Smooth muscle cell (in vitro differentiated cells): ENCODE data around the gene POLR1G. TPM values are rescaled to one million over a fixed set of nuclear protein-coding genes. Genes with fewer than 3 reads are reported as not detected.

Experiments
- DNase-seq: peaks from one replicate; lab custom pipeline; 2025; ENCODE audit not compliant: unreplicated experiment; lab: John Stamatoyannopoulos, UW
- H2AFZ ChIP-seq: fragments of 200-600 bp; sonication (generic); 2 replicates; pipeline ENCODE4 v1.6.0; 2016; ENCODE audit warnings: antibody characterized with exemption, low read depth, mild to moderate bottlenecking
- H3F3A ChIP-seq: fragments of 200-600 bp; sonication (generic); 2 replicates; pipeline ENCODE4 v1.6.0; 2017; ENCODE audit warnings: antibody characterized with exemption, low read depth
- H3K27ac ChIP-seq: fragments of 200-600 bp; sonication (generic); 2 replicates; pipeline ENCODE4 v1.5.1; 2016; ENCODE audit warnings: low read depth, mild to moderate bottlenecking
- H3K27me3 ChIP-seq: fragments of 200-600 bp; sonication (generic); 2 replicates; pipeline ENCODE4 v1.6.1; 2016; ENCODE audit warnings: low read depth, mild to moderate bottlenecking
- H3K36me3 ChIP-seq: fragments of 200-600 bp; sonication (generic); 2 replicates; pipeline ENCODE4 v1.5.1; 2016; ENCODE audit warnings: low read depth
- H3K4me1 ChIP-seq: fragments of 200-600 bp; sonication (generic); 2 replicates; pipeline ENCODE4 v1.5.1; 2016; ENCODE audit warnings: low read depth
- H3K4me2 ChIP-seq: fragments of 200-600 bp; sonication (generic); 2 replicates; pipeline ENCODE4 v1.6.0; 2016; ENCODE audit warnings: mild to moderate bottlenecking
- H3K4me3 ChIP-seq: fragments of 200-600 bp; sonication (generic); 2 replicates; pipeline ENCODE4 v1.5.1; 2016; ENCODE audit warnings: mild to moderate bottlenecking
- H3K79me2 ChIP-seq: fragments of 200-600 bp; sonication (generic); 2 replicates; pipeline ENCODE4 v1.6.0; 2016; ENCODE audit warnings: low read depth, mild to moderate bottlenecking
- H3K9ac ChIP-seq: fragments of 200-600 bp; sonication (generic); 2 replicates; pipeline ENCODE4 v1.6.0; 2016; ENCODE audit warnings: low read depth
- H3K9me3 ChIP-seq: fragments of 200-600 bp; sonication (generic); replicated peaks from 2 replicates; pipeline ENCODE4 v1.5.1; 2016; ENCODE audit warnings: low read depth
- H4K20me1 ChIP-seq: fragments of 200-600 bp; sonication (generic); 2 replicates; pipeline ENCODE4 v1.6.0; 2016; ENCODE audit warnings: low read depth
- CTCF ChIP-seq: fragments of 200-600 bp; sonication (generic); IDR thresholded peaks from 2 replicates; pipeline ENCODE4 v1.5.1; 2017; ENCODE audit warnings: borderline replicate concordance, mild to moderate bottlenecking, antibody characterized with exemption; ENCODE audit not compliant: insufficient read depth, poor library complexity, severe bottlenecking
- WGBS: methylation state at CpG from one replicate; pipeline ENCODE4 v1.1.7; 2016; ENCODE audit warnings: low lambda C conversion rate; 5-methylcytosine and 5-hydroxymethylcytosine counted together
- polyA plus RNA-seq: library from polyadenylated mRNA; unstranded; fragments of >200 nt; fragmentation: Nextera tagmentation; extraction: Ambion mirVana; gene quantifications from 2 replicates; pipeline ENCODE4 v1.2.1, GENCODE V29; 2016
- total RNA-seq: library from RNA; depleted of rRNA; stranded (reverse); fragments of >200 nt; gene quantifications from 2 replicates; pipeline ENCODE4 v1.2.3, GENCODE V29; 2014

The POLR1G gene
- total and polyA plus RNA-seq, 2 experiments from 2014 or later, result 1.6 to 2.7 TPM

GRCh38 chr19:45370410-45371204, 35.8 kb upstream of the POLR1G start, which contains the start of gene ERCC2:
TSS of gene ERCC2 (minus strand) at chr19:45370573. CDS start at chr19:45370540, 33 bp downstream.
- no peaks in the 10 kb centered on the region for H4K20me1 ChIP-seq
- peak within 1 kb of the TSS; percentile 87 for H3K27ac ChIP-seq
- peak within 1 kb of the TSS; percentile 53 for H3K9ac ChIP-seq
- no peaks in the 10 kb centered on the region for H3K9me3 ChIP-seq
- 6% methylated on average over 53 of the region's 55 CpGs for WGBS
- H3K36me3 ChIP-seq, result no peaks in the 10 kb centered on the region
- no peaks in the 10 kb centered on the region for H3K27me3 ChIP-seq
- no peaks in the 10 kb centered on the region for H3K79me2 ChIP-seq
- H3K4me1 ChIP-seq, result peaks cover 6% of the 10 kb centered on the region
- H3F3A ChIP-seq, result no peaks in the 10 kb centered on the region
- TF ChIP-seq CTCF, result no peak
- peak within 1 kb of the TSS; percentile 88 for H2AFZ ChIP-seq
- peak; percentile 96 for DNase-seq
- H3K4me3 ChIP-seq, result peak within 1 kb of the TSS; percentile 85
- peak within 1 kb of the TSS; percentile 95 for H3K4me2 ChIP-seq

GRCh38 chr19:45376045-45376724, 30.3 kb upstream of the POLR1G start:
- Histone ChIP-seq H3K27ac (no peak overlapping the region), H3K36me3 (no peaks in the 10 kb centered on the region), H3K4me2 (no peak overlapping the region)

GRCh38 chr19:45380107-45380506, 26.3 kb upstream of the POLR1G start:
- DNase-seq, result no peak
- H3K36me3 ChIP-seq, result no peaks in the 10 kb centered on the region
- H3K9ac ChIP-seq, result no peak overlapping the region
- no peaks in the 10 kb centered on the region for H3K4me1 ChIP-seq
- no peak overlapping the region for H3K4me2 ChIP-seq
- H3K9me3 ChIP-seq, result no peaks in the 10 kb centered on the region
- no peak overlapping the region for H3K4me3 ChIP-seq
- H3K79me2 ChIP-seq, result no peaks in the 10 kb centered on the region
- TF ChIP-seq CTCF, result no peak
- no peak overlapping the region for H3K27ac ChIP-seq
- no peaks in the 10 kb centered on the region for H3F3A ChIP-seq
- no peaks in the 10 kb centered on the region for H4K20me1 ChIP-seq
- no peak overlapping the region for H2AFZ ChIP-seq
- 94% methylated on average over 1 of the region's 1 CpG for WGBS
- H3K27me3 ChIP-seq, result peaks cover 2% of the 10 kb centered on the region

More at GRCh38 chr19:45376045-45376724, 30.3 kb upstream of the POLR1G start:
- Histone ChIP-seq H3K4me3 (no peak overlapping the region), H3K79me2 (no peaks in the 10 kb centered on the region), H3F3A (no peaks in the 10 kb centered on the region), H3K9ac (no peak overlapping the region), H3K27me3 (no peaks in the 10 kb centered on the region), H2AFZ (no peak overlapping the region), H3K4me1 (peaks cover 2% of the 10 kb centered on the region), H3K9me3 (no peaks in the 10 kb centered on the region), H4K20me1 (no peaks in the 10 kb centered on the region)
- DNase-seq, result no peak
- 42% methylated on average over 13 of the region's 13 CpGs for WGBS
- no peak for TF ChIP-seq CTCF
